ENCODE data around the gene RNF114.
A peak's percentile ranks its signal among the peaks of the same experiment; 100 is the strongest.

The RNF114 gene

DNA sequence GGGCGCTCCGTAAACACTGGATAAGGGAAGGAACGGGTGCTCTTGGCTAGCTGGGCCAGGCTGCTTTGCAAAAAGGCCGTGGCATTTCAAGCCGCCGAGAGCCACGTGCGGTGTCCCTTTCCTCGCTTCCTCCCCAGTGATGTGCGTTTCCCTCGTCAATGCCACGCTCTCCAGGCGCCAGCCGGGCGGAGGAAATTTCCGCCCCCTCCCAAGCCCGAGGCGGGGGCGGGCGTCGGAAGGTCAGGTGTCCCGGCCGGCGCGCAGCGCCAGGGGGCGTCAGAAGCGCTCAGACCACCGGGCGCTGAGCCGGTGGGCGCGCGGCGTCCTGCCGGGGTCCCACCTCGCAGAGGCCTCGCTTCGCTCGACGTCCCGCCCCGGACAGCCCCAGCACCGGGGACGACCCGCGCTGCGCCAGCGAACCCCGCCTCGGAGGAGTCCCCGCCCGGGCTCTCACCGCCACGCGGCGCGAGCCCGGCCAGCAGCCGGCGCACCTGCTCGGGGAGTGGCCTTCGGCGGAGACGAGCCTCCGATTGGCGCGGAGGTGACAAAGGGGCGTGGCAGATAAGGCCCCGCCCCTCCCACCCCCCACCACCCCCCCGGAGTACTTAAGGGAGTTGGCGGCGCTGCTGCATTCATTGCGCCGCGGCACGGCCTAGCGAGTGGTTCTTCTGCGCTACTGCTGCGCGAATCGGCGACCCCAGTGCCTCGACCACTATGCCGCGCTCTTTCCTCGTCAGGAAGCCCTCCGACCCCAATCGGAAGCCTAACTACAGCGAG lies 46.3 kb downstream of the RNF114 start, which contains the start of gene SNAI1:
TSS of gene SNAI1 (plus strand) at position 635 of the 777 bp plus-strand sequence. CDS start at position 715, 80 bp downstream.
- Histone ChIP-seq H3K9me3 (no peaks in the 10 kb centered on the region), H3K4me3 (peak within 1 kb of the TSS; percentile 48 to 54), H3K4me1 (peaks cover 0 to 59% (median 35%) of the 10 kb centered on the region in 4 donors), H3K27me3 (no peaks in the 10 kb centered on the region), H3K36me3 (no peaks in the 10 kb centered on the region), H3K27ac (peak within 1 kb of the TSS; percentile 53 to 70)
- intact Hi-C loops (cut with DNase I; ENCODE audit: low total_unique reads): no loop called here
- DNase-seq: peak; percentile 62 to 79
- TF ChIP-seq, protein P1, sequence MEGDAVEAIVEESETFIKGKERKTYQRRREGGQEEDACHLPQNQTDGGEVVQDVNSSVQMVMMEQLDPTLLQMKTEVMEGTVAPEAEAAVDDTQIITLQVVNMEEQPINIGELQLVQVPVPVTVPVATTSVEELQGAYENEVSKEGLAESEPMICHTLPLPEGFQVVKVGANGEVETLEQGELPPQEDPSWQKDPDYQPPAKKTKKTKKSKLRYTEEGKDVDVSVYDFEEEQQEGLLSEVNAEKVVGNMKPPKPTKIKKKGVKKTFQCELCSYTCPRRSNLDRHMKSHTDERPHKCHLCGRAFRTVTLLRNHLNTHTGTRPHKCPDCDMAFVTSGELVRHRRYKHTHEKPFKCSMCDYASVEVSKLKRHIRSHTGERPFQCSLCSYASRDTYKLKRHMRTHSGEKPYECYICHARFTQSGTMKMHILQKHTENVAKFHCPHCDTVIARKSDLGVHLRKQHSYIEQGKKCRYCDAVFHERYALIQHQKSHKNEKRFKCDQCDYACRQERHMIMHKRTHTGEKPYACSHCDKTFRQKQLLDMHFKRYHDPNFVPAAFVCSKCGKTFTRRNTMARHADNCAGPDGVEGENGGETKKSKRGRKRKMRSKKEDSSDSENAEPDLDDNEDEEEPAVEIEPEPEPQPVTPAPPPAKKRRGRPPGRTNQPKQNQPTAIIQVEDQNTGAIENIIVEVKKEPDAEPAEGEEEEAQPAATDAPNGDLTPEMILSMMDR (IDR thresholded peaks at IDR 0.05): peak; percentile 20 to 39

DNA sequence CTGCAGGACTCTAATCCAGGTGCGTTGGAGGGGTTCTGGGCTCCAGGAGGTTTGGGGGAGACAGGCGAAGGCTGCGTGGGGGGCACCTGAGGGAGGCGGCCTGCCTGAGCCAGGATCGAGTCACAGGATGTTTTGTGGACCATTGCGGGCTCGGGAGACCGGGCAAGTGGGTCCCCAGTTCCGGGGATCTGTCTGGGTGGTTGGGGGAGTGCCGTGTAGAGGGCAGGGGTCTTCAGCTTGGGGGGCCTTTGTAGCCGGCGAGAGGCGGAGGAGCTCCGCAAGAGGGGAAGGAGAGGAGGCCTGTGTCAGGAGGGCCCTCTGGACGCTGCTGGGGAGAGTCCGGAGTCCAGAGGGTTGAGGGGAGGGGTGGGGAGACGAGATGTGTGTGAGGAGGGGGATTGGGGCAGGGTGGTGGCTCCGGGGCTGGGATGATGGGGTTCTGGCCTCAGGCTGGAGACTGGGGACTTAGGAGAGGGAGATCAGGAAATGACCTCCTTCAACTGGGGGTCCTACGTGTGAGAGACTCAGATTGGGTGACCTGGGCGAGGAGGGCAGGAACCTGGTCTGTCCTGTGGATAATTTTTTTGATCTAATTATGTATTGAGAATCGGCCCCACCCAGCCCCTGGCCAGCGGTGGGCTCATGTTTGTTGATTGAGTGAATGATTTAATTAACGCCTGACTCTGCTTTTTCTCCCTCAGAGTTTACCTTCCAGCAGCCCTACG lies 47.1 kb downstream of the RNF114 start:
- peak overlapping the region; percentile 53 to 70 for H3K27ac ChIP-seq
- no peaks in the 10 kb centered on the region for H3K9me3 ChIP-seq
- intact Hi-C loops (cut with DNase I; ENCODE audit: low total_unique reads): no loop called here
- peaks cover 0 to 62% (median 35%) of the 10 kb centered on the region in 4 donors for H3K4me1 ChIP-seq
- H3K4me3 ChIP-seq: peak overlapping the region; percentile 48 to 54
- peaks cover 0 to 7% (median 0%) of the 10 kb centered on the region in 3 donors for H3K36me3 ChIP-seq
- H3K27me3 ChIP-seq: no peaks in the 10 kb centered on the region
- DNase-seq: no peak
- TF ChIP-seq, protein P1 (IDR thresholded peaks at IDR 0.05): no peak

DNA sequence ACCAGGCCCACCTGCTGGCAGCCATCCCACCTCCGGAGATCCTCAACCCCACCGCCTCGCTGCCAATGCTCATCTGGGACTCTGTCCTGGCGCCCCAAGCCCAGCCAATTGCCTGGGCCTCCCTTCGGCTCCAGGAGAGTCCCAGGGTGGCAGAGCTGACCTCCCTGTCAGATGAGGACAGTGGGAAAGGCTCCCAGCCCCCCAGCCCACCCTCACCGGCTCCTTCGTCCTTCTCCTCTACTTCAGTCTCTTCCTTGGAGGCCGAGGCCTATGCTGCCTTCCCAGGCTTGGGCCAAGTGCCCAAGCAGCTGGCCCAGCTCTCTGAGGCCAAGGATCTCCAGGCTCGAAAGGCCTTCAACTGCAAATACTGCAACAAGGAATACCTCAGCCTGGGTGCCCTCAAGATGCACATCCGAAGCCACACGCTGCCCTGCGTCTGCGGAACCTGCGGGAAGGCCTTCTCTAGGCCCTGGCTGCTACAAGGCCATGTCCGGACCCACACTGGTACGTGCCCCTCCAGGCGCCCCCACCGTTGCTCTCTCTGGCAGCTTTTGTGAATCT lies 47.7 kb downstream of the RNF114 start:
- Histone ChIP-seq H3K27me3 (no peaks in the 10 kb centered on the region), H3K4me3 (peak overlapping the region; percentile 48 to 54), H3K36me3 (peaks cover 0 to 9% (median 0%) of the 10 kb centered on the region in 3 donors), H3K27ac (peak overlapping the region; percentile 53 to 70), H3K9me3 (no peaks in the 10 kb centered on the region), H3K4me1 (peaks cover 0 to 63% (median 34%) of the 10 kb centered on the region in 4 donors)
- intact Hi-C loops (cut with DNase I; ENCODE audit: low total_unique reads): no loop called here
- DNase-seq: peak in 1 of 2 donors; percentile 73
- TF ChIP-seq, protein P1 (IDR thresholded peaks at IDR 0.05): no peak

DNA sequence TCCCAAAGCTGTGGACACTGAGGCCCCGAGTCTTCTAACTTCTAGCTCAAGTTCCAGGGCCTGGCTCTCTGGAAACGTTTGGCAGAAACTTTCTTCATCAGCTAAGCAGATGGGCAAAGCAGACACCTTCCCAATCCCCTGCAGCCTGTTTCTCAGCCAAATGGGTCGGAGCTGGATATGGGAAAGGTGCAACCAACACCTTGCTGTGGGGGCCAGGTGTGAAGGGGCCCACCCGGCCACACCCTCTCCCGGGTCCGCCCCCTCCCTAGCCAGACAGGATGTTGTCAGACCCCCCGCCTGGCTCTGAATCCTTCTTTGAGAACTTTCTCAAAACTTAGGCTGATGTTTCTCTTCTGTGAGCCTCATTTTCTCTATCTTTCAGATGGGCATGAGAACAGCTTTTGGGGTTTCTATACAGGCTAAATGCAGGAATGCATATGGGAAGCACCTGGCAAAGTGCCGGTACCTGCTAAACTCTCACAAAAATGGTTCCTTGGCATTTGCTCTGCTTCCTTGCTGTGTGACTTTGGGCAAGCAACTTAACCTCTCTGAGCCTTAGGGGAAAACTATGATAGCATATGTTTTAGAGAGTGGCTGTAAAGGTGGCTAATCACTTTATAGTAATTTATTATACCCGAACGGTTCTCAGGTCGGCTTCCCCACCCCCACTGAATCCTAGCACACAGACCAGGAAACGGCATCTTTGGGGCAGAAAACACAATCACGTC lies 48.4 kb downstream of the RNF114 start:
- Histone ChIP-seq H3K27me3 (no peaks in the 10 kb centered on the region), H3K27ac (peak overlapping the region; percentile 53 to 70), H3K4me1 (peaks cover 0 to 65% (median 36%) of the 10 kb centered on the region in 4 donors), H3K36me3 (peaks cover 0 to 9% (median 0%) of the 10 kb centered on the region in 3 donors), H3K4me3 (peak overlapping the region; percentile 48 to 54), H3K9me3 (no peaks in the 10 kb centered on the region)
- intact Hi-C loops (cut with DNase I; ENCODE audit: low total_unique reads): no loop called here
- no peak for DNase-seq
- TF ChIP-seq, protein P1 (IDR thresholded peaks at IDR 0.05): no peak

DNA sequence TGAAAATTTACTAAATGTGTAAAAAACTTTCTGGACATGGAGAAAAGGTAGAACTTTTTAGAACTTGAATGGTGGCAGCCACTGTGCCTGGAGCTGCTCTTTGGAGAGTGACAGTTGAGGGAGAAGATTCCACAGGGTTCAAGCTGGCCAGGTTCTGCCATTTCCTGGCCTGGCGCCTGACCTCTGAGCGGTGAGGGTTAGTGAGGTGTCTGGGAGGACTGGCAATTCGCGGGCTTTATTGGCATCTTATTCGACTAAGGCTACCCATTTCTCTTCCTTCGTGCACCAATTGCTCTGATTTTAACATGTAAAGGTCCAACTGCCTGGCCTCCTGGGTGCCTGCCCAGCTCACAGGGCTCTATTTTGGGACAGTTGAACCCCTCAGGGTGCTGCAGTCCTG lies 49.0 kb downstream of the RNF114 start:
- H3K36me3 ChIP-seq: peaks cover 0 to 9% (median 0%) of the 10 kb centered on the region in 3 donors
- no peaks in the 10 kb centered on the region for H3K27me3 ChIP-seq
- H3K4me3 ChIP-seq: peak overlapping the region; percentile 48 to 54
- no peaks in the 10 kb centered on the region for H3K9me3 ChIP-seq
- DNase-seq: no peak
- H3K4me1 ChIP-seq: peaks cover 0 to 71% (median 42%) of the 10 kb centered on the region in 4 donors
- H3K27ac ChIP-seq: no peak overlapping the region
- TF ChIP-seq, protein P1 (IDR thresholded peaks at IDR 0.05): no peak
- intact Hi-C loops (cut with DNase I; ENCODE audit: low total_unique reads): no loop called here

All from tibial artery (tissue), 4 donors.